ENCODE data around the gene ZNF3.

ZNF3 gene

GRCh38 chr7:100053215-100053614, 28.3 kb downstream of the ZNF3 start:
- TF ChIP-seq CTCF (IDR thresholded peaks at IDR 0.05; ENCODE audit: insufficient read depth, low read depth, low read length, missing control alignments) = peak; percentile 44
- DNase-seq (ENCODE audit: low read depth) = peak; percentile 92
- no peak overlapping the region for H3K4me3 ChIP-seq (ENCODE audit: low read length)

GRCh38 chr7:100051611-100052010, 29.9 kb downstream of the ZNF3 start:
- DNase-seq (ENCODE audit: low read depth) = no peak
- H3K4me3 ChIP-seq (ENCODE audit: low read length) = no peak overlapping the region
- TF ChIP-seq CTCF (IDR thresholded peaks at IDR 0.05; ENCODE audit: insufficient read depth, low read depth, low read length, missing control alignments) = no peak

GRCh38 chr7:100049441-100050291, 31.9 kb downstream of the ZNF3 start, which contains the start of gene ZSCAN21:
TSS of gene ZSCAN21 (plus strand) at chr7:100049774. CDS start at chr7:100057007, 7,233 bp downstream.
- DNase-seq (ENCODE audit: low read depth) = peak; percentile 85

GRCh38 chr7:100048680-100049079, 32.8 kb downstream of the ZNF3 start:
- DNase-seq (ENCODE audit: low read depth) = peak; percentile 30
- no peak overlapping the region for H3K4me3 ChIP-seq (ENCODE audit: low read length)
- TF ChIP-seq CTCF (IDR thresholded peaks at IDR 0.05; ENCODE audit: insufficient read depth, low read depth, low read length, missing control alignments) = no peak

More at GRCh38 chr7:100049441-100050291, 31.9 kb downstream of the ZNF3 start, which contains the start of gene ZSCAN21:
- TF ChIP-seq CTCF (IDR thresholded peaks at IDR 0.05; ENCODE audit: insufficient read depth, low read depth, low read length, missing control alignments) = peak; percentile 26
- peak within 1 kb of the TSS; percentile 94 for H3K4me3 ChIP-seq (ENCODE audit: low read length)

GRCh38 chr7:100044718-100045117, 36.8 kb downstream of the ZNF3 start:
- TF ChIP-seq CTCF (IDR thresholded peaks at IDR 0.05; ENCODE audit: insufficient read depth, low read depth, low read length, missing control alignments) = peak; percentile 62
- no peak overlapping the region for H3K4me3 ChIP-seq (ENCODE audit: low read length)
- DNase-seq (ENCODE audit: low read depth) = peak; percentile 69

- no peak overlapping the region for H3K4me3 ChIP-seq (ENCODE audit: low read length)
- TF ChIP-seq CTCF (IDR thresholded peaks at IDR 0.05; ENCODE audit: insufficient read depth, low read depth, low read length, missing control alignments) = no peak
- DNase-seq (ENCODE audit: low read depth) = no peak
Observed at GRCh38 chr7:100040575-100040974, 40.9 kb downstream of the ZNF3 start.
